HG03469 (cell line): ENCODE results near the gene ZNF99.
"Not testable (repeated sequence)": the region's sequence is repeated elsewhere in the genome, so short reads cannot be mapped to it uniquely, and the experiment has no call there.

ENCODE experiments used
- ATAC-seq: cut with Tn5 transposase; IDR thresholded peaks from one replicate; pipeline ENCODE4 v1.9.1; 2021; ENCODE audit warnings: mild to moderate bottlenecking, moderate library complexity, moderate number of reproducible peaks; ENCODE audit not compliant: unreplicated experiment

Gene ZNF99

GRCh38 chr19:22783651-22784410 is at the start of gene ZNF99:
Gene ZNF99 (minus strand): TSS chr19:22784151. CDS start chr19:22784016, 135 bp downstream.
- no peak for ATAC-seq

GRCh38 chr19:22832031-22832762 is 48.2 kb upstream of the ZNF99 start, which contains the start of gene ZNF723:
Gene ZNF723 (plus strand): TSS chr19:22832291. CDS start chr19:22832380, 89 bp downstream.
- no peak for ATAC-seq

GRCh38 chr19:22831211-22831610 is 47.3 kb upstream of the ZNF99 start:
- no peak for ATAC-seq

- no peak for ATAC-seq
Measured at GRCh38 chr19:22814124-22814523, 30.2 kb upstream of the ZNF99 start.

- no peak for ATAC-seq
Measured at GRCh38 chr19:22807061-22807835, 23.3 kb upstream of the ZNF99 start.

GRCh38 chr19:22806418-22806817 is 22.5 kb upstream of the ZNF99 start:
- no peak for ATAC-seq

GRCh38 chr19:22797040-22797439 is 13.1 kb upstream of the ZNF99 start:
- ATAC-seq: no peak

GRCh38 chr19:22792863-22793262 is 8.9 kb upstream of the ZNF99 start:
- ATAC-seq: not testable (repeated sequence)

- ATAC-seq: no peak
Measured at GRCh38 chr19:22735911-22736645, 47.9 kb downstream of the ZNF99 start.

GRCh38 chr19:22733691-22734090 is 50.3 kb downstream of the ZNF99 start:
- no peak for ATAC-seq

- ATAC-seq: not testable (repeated sequence)
Measured at GRCh38 chr19:22728214-22728613, 55.7 kb downstream of the ZNF99 start.

- not testable (repeated sequence) for ATAC-seq
Measured at GRCh38 chr19:22721533-22721932, 62.4 kb downstream of the ZNF99 start.

GRCh38 chr19:22708983-22709382 is 75.0 kb downstream of the ZNF99 start:
- no peak for ATAC-seq

GRCh38 chr19:22703096-22703495 is 80.9 kb downstream of the ZNF99 start:
- not testable (repeated sequence) for ATAC-seq

- not testable (repeated sequence) for ATAC-seq
Measured at GRCh38 chr19:22702661-22703060, 81.3 kb downstream of the ZNF99 start.
